ENCODE results near the gene ADAM12.

The ADAM12 gene

GRCh38 chr10:126286256-126286780 is 102.0 kb downstream of the ADAM12 start:
- TF ChIP-seq, protein P1, sequence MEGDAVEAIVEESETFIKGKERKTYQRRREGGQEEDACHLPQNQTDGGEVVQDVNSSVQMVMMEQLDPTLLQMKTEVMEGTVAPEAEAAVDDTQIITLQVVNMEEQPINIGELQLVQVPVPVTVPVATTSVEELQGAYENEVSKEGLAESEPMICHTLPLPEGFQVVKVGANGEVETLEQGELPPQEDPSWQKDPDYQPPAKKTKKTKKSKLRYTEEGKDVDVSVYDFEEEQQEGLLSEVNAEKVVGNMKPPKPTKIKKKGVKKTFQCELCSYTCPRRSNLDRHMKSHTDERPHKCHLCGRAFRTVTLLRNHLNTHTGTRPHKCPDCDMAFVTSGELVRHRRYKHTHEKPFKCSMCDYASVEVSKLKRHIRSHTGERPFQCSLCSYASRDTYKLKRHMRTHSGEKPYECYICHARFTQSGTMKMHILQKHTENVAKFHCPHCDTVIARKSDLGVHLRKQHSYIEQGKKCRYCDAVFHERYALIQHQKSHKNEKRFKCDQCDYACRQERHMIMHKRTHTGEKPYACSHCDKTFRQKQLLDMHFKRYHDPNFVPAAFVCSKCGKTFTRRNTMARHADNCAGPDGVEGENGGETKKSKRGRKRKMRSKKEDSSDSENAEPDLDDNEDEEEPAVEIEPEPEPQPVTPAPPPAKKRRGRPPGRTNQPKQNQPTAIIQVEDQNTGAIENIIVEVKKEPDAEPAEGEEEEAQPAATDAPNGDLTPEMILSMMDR (IDR thresholded peaks at IDR 0.05; ENCODE audit: low read length, missing control alignments): no peak
- no peak for DNase-seq (ENCODE audit: low read depth)
- no peak overlapping the region for H3K4me3 ChIP-seq (replicated peaks; ENCODE audit: low read depth, low read length)

DNA sequence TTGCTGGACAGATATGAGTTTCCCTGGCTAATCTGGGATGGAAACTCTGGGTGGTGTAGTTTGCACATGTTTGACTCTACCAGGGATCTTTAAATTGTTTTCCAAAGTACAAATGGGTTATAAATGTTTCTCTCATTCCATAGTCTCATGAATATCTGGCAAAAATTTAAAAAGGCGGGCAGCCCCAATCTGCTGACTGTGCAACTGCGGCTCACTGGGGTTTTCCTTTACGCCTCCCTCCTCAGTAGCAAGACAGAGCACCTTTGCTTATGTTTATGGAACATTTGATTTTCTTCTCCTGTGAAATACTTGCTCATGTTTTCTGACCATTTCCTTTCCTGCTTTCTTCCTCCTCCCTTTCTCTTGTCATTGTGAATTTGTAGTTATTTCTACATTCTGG is 105.0 kb downstream of the ADAM12 start:
- no peak for DNase-seq (ENCODE audit: low read depth)
- TF ChIP-seq, protein P1 (IDR thresholded peaks at IDR 0.05; ENCODE audit: low read length, missing control alignments): no peak
- H3K4me3 ChIP-seq (replicated peaks; ENCODE audit: low read depth, low read length): no peak overlapping the region

DNA sequence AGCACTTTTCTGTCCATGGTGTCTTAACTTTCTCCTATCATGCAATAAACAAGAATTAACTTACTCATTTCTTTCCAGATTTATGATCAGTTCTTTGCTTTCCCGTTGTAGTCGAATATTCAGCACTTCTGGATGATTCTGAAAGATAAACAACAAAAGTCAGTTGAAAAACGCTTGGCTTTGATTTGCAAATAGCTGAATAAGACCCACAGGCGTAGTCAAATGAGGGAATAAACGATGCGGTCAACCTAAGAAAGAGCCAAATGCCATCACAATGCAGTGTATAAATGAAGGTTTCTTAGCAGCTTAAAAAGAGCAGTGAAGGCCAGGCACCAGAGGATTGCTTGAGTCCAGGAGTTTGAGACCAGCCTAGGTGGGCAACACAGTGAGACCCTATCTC is 109.4 kb downstream of the ADAM12 start:
- H3K4me3 ChIP-seq (replicated peaks; ENCODE audit: low read depth, low read length): no peak overlapping the region
- TF ChIP-seq, protein P1 (IDR thresholded peaks at IDR 0.05; ENCODE audit: low read length, missing control alignments): no peak

GRCh38 chr10:126277181-126277580 is 111.1 kb downstream of the ADAM12 start:
- TF ChIP-seq, protein P1 (IDR thresholded peaks at IDR 0.05; ENCODE audit: low read length, missing control alignments): no peak
- H3K4me3 ChIP-seq (replicated peaks; ENCODE audit: low read depth, low read length): no peak overlapping the region
- DNase-seq (ENCODE audit: low read depth): no peak

More for the DNA sequence above, 109.4 kb downstream of the ADAM12 start:
- DNase-seq (ENCODE audit: low read depth): no peak

- TF ChIP-seq, protein P1 (IDR thresholded peaks at IDR 0.05; ENCODE audit: low read length, missing control alignments): no peak
- DNase-seq (ENCODE audit: low read depth): no peak
- no peak overlapping the region for H3K4me3 ChIP-seq (replicated peaks; ENCODE audit: low read depth, low read length)
These were observed 115.8 kb downstream of the ADAM12 start for GRCh38 chr10:126272526-126272925.

- DNase-seq (ENCODE audit: low read depth): peak; percentile 61
These were observed 118.2 kb downstream of the ADAM12 start for GRCh38 chr10:126270111-126270510.

More at GRCh38 chr10:126270111-126270510, 118.2 kb downstream of the ADAM12 start:
- H3K4me3 ChIP-seq (replicated peaks; ENCODE audit: low read depth, low read length): no peak overlapping the region
- TF ChIP-seq, protein P1 (IDR thresholded peaks at IDR 0.05; ENCODE audit: low read length, missing control alignments): no peak
